T-helper 9 cell (primary cell): ENCODE measurements around the gene CTAGE9.
"Not testable (repeated sequence)": the region's sequence is repeated elsewhere in the genome, so short reads cannot be mapped to it uniquely, and the experiment has no call there.

Experiments used
- DNase-seq: peaks from one replicate; pipeline ENCODE4 v3.0.0-alpha.2; 2020
- total RNA-seq, 2 donors: gene quantifications; one replicate each; lab custom pipeline; 2026; lab: John Stamatoyannopoulos, UW

Gene CTAGE9, protein sequence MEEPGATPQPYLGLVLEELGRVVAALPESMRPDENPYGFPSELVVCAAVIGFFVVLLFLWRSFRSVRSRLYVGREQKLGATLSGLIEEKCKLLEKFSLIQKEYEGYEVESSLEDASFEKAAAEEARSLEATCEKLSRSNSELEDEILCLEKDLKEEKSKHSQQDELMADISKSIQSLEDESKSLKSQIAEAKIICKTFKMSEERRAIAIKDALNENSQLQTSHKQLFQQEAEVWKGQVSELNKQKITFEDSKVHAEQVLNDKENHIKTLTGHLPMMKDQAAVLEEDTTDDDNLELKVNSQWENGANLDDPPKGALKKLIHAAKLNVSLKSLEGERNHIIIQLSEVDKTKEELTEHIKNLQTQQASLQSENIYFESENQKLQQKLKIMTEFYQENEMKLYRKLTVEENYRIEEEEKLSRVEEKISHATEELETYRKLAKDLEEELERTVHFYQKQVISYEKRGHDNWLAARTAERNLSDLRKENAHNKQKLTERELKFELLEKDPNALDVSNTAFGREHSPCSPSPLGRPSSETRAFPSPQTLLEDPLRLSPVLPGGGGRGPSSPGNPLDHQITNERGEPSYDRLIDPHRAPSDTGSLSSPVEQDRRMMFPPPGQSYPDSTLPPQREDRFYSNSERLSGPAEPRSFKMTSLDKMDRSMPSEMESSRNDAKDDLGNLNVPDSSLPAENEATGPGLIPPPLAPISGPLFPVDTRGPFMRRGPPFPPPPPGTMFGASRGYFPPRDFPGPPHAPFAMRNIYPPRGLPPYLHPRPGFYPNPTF
- 0 reads per million in 2 donors for total RNA-seq

- DNase-seq, result not testable (repeated sequence)
Measured at GRCh38 chr6:131710917-131711316, at the start of gene CTAGE9. TSS of gene CTAGE9 (minus strand) at chr6:131711017. CDS start at chr6:131711017, 0 bp downstream.

GRCh38 chr6:131758920-131759319 lies 48.1 kb upstream of the CTAGE9 start:
- DNase-seq, result no peak

DNA sequence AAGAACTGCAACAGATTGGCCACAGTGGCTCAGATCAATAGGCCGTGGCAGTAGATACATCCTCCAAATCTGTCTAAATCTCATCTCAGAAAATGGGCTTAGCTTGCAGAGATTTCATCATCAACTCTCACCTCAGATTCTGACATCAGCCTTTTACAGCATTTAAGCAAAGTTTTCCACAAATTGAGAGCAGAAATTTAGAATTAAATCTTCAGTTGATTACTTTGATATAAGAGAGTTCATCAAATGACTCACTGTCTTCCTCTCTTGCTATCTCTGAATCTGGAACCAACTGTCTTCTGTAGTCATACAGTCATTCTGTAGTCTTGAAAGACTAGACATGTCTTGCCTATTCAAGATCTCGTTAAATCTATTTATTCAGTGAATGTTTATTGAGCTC lies 45.2 kb upstream of the CTAGE9 start:
- DNase-seq, result no peak

DNA sequence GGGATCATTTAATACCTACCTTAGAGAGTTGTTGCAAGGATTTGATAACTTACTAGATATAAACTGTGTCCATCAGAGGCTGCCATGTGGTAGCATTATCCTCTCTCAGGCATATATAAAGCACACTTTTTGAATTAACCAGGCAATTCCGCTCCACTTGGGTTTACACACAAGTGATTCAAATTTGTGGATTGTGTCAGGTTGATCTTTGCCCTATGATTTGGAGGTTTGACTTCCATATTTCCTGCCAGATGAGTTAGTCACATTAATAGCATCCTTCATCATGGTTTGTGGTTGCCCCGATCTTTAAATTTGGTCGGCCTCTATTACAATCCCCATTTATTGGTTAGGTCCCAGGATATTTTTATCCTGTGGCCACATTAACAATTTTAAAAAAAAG lies 44.8 kb upstream of the CTAGE9 start:
- no peak for DNase-seq

DNA sequence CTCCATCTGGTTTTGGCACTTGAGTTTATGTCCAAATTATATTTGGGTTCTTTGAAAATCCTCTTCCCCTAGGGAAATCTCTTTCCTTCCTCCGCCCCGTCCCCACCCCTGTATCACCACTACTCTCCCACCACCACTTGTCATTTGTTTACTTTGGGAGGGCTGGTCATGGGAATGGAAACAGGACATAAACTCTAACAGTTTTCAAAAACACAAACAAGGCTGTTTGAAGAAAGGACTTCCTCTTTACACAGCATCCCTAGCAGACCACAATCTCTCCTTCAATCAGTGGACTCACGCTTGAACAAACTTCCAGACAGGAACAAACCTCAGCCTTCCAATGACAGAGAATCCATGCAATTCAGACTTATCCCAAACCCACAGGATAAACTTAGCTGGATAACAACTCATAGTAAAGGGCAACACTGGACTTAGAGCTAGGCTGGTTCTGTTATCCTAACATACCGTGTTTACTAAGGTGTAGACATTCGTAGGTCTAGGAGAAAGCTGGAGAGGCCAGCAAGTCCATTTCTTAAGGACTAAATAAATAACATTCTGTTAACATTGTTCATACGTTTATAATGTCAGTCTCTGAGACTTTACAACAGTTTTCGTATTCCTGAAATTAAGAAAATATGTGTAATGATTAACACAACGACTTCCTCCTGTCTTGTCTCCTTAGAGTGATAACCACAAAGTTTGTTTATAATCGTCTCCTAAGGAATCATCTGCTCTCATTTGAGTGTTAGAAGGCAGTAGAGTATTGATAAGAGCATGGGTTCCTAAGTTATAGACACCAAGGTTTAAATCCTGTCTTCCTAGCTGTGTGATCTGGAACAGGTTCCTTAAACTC lies 44.1 kb upstream of the CTAGE9 start:
- DNase-seq, result no peak

- no peak for DNase-seq
Measured at GRCh38 chr6:131754088-131754487, 43.3 kb upstream of the CTAGE9 start.

DNA sequence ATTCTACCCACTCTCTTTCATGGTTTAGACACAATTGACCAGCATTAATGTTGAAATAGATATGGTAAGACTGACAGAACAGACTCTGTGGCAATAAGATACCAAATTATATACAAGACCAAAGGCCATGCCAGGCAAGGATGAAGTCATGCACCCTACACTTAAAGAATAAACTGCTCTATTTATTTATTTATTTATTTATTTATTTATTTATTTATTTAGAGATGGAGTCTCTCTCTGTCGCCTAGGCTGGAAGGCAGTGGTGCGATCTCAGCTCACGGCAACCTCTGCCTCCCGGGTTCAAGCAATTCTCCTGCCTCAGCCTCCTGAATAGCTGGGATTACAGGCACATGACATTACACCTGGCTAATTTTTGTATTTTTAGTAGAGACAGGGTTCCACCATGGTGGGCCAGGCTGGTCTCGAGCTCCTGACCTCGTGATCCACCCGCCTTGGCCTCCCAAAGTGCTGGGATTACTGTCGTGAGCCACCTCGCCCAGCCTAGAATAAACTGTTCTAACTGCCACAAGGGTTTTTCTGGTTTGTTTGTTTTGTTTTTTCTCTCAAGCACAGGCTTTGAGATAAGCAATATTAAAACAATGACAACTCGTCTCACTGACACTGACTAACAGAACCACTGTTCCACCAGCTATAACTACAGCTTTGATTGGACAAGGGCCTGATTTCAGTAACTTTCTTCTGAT lies 40.3 kb upstream of the CTAGE9 start:
- DNase-seq, result not testable (repeated sequence)

DNA sequence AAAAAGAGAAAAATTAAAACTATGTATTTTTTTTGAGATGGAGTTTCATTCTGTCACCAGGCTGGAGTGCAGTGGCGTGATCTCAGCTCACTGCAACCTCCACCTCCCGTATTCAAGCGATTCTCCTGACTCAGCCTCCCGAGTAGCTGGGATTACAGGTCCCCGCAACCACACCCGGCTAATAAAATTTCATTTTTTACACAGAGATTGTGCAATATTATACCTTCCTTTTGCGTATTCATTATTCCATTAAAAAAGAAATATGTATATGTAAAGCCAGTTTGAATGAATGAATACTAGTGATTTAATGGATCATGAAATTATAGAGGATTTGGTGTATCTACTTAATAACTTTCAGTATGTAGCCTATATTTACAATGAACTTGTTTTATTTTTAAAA lies 38.2 kb upstream of the CTAGE9 start:
- DNase-seq, result no peak

GRCh38 chr6:131747821-131748353 lies 37.1 kb upstream of the CTAGE9 start:
- no peak for DNase-seq

- no peak for DNase-seq
Measured at GRCh38 chr6:131745476-131745875, 34.7 kb upstream of the CTAGE9 start.

DNA sequence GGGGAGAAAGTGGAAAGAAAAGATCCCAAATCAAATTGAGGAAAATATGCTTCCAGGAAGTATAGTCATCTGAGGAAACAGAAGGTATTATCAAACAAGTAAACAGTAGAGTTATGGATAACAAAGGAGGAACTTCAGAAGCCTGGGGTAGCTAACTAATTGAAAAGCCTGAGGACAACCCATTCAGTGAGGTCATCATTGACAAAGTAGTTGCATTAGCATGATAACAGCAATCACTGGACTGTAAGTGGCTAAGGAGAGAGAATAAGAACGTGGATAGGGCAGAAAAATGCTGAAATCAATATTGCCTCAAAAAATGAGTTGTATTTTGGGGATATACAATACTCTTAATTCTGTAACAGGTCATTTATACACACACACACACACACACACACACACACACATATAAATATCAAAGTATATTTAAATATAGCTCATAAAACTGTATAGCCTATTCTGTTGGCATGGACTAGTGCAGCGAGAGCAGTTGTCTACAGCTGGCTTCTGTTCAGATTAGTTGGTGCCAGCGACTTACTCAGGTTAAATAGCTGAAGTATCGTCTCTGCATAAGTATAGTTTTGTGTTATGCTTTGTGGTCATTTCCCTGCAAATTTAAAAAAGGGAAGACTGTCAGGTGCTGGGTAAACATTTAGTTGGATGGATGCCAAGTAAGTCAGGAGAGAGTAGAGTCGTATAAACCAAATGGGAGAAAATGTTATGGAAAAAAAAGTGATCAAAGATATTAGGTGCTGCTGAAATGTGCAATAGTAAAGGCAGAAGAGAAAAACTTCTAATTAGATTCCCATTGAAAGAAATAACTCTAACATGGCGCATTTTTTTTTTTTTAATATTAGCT lies 33.8 kb upstream of the CTAGE9 start:
- no peak for DNase-seq

DNA sequence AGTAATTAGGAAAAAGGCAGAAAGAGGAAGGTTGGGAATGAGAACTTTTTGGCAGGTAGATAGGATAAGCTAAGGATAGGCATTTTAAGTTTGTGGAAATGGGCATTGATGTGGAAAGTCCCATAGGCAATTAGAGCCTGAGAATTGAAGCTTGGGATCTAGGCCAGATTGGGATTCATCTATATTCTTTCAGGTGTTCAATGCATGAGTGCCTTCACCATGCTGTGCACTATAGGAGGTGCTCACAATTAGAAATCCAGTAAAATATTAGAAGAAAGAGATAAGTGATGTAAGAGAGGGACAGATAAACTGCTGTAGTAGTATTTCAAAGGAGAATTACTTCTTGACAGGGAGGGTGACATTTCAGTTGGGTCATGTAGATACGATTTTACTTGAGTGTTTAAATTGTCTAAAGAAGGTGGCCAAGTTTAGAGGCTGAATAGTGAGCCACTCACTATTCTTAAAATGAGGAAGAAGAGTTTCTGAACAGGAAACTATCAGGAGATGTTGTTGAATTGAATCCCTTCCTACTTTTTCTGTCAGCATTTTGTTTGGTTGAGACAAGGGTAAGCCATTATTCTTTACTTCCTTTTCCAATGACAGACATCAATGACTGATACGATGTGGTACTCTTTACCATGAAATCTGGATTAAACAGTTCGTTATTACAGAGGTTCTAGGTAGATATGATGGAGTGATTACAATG lies 31.0 kb upstream of the CTAGE9 start:
- DNase-seq, result no peak

DNA sequence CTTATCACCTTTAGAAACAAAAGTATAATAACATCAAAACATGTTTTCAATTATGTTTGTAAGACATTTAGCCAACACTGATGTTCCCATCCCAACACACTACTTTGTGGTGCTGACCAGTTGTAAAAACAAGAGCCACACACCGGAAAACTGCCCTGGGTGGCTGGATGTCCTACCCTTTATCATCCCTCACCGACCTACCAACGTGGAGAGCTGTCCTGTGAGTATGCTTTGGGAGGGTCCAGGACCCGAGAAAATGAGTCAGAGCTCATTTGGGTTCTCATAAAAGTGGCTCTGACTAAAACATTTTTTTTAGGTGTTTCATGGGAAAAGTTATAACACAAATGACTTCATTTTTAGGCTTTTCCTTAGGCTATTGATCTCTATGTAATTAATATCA lies 29.3 kb upstream of the CTAGE9 start:
- DNase-seq, result no peak

GRCh38 chr6:131739136-131739535 lies 28.3 kb upstream of the CTAGE9 start:
- DNase-seq, result no peak

DNA sequence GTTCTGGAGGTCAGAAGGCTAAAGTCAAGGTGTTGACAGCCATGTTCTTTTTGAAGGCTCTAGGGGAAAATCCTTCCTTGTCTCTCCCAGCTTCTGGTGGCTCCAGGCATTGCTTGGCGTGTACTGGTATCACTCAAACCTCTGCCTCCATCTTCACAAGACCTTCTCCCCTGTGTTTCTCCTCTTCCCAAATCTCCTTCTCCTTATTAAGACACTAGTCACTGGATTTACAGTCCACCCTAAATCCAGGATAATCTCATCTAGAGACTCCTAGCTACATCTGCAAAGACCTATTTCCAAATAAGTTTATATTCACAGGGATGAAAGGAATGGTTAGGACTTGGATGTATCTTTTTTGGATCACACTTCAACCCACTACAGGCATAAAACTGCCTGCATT lies 26.0 kb upstream of the CTAGE9 start:
- no peak for DNase-seq

DNA sequence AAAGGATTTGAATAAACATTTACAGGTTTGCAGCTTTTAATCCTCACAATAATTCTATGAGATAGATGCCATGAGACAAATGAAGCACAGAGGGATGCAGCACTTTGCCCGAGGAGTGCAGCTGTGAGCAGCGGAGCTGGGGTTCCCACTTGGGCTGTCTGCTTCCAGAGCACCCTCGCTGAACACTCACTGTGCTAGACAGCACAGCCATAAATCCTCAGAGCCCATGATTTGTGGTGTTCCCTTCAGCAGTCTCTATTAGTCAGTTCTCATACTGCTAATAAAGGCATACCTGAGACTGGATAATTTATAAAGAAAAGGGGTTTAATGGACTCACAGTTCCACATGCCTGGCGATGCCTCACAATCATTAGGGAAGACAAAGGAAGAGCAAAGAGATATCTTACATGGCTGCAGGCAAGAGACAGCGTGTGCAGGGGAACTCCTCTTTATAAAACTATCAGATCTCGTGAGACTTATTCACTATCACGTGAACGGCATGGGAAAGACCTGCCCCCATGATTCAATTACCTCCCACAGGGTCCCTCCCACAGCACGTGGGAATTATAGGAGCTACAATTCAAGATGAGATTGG lies 25.3 kb upstream of the CTAGE9 start:
- DNase-seq, result no peak

- DNase-seq, result no peak
Measured at GRCh38 chr6:131733376-131734016, 22.7 kb upstream of the CTAGE9 start.

GRCh38 chr6:131731224-131731623 lies 20.4 kb upstream of the CTAGE9 start:
- DNase-seq, result no peak

- DNase-seq, result no peak
Measured at GRCh38 chr6:131730264-131730663, 19.4 kb upstream of the CTAGE9 start.

GRCh38 chr6:131729550-131729949 lies 18.7 kb upstream of the CTAGE9 start:
- no peak for DNase-seq
